GM18868 (cell line): Measurements from ENCODE around the gene ZNF473.
"Not testable (repeated sequence)": the region's sequence is repeated elsewhere in the genome, so short reads cannot be mapped to it uniquely, and the experiment has no call there.

Source experiments
- ATAC-seq: cut with Tn5 transposase; IDR thresholded peaks from one replicate; pipeline ENCODE4 v1.9.1; 2021; ENCODE audit warnings: mild to moderate bottlenecking, moderate library complexity; ENCODE audit not compliant: unreplicated experiment

ZNF473 gene

DNA sequence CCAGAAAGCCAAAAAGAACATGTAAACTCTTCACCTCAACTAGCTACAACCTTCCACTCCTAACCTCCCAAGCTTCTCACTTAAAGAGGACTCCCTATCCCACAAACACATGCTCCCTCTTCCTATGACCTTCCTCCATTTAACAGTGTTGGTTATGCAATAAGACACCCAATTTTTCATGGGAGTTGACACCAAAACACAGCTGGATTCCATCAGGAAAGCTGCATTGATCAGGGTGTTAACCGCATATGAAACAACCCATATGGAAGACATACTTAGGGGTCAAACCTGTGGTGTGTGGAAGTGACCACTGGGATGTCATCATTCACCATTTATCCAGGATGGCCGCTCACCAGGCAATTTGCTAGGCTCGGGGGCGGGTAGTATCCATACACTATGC lies 21.9 kb downstream of the ZNF473 start:
- ATAC-seq: no peak

DNA sequence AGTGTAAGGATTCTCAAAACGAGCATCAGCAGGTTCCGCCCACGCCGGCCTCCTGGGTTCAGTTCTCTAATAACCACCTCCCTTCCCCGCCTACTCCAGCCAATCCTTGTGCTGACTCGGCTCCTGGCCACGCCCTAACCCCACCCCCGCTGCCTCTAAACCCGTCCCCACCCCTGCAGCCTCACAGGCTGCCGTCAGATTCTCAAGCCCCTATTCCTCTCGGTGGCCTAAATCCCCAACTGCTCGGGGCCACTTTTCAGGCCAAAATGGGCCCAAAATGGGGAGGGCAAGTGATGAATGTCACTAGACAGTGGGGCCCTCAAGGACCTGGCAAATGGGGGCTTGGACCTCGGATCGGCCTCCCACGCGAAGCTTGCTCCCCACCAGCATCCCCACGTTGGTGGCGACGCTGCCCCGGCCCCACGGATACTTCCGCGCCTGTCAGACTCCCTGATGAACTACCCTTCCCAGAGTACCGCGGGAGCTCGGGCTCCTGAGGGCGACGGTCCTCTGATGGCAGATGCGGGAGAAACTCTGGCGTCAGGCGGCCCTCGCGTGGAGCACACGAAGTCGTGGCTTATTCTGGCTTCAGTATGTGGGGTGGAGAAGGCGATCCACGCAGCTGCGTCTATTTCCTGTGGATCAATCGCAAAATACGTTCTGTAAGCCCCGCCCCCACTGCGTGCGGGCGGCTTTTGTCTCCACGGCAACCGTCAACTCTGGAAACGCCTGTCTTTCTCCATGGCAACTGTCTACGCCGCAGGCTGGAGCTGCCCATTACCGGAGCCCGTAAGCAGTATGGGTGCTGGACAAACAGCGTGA lies 24.8 kb downstream of the ZNF473 start:
- ATAC-seq: no peak

DNA sequence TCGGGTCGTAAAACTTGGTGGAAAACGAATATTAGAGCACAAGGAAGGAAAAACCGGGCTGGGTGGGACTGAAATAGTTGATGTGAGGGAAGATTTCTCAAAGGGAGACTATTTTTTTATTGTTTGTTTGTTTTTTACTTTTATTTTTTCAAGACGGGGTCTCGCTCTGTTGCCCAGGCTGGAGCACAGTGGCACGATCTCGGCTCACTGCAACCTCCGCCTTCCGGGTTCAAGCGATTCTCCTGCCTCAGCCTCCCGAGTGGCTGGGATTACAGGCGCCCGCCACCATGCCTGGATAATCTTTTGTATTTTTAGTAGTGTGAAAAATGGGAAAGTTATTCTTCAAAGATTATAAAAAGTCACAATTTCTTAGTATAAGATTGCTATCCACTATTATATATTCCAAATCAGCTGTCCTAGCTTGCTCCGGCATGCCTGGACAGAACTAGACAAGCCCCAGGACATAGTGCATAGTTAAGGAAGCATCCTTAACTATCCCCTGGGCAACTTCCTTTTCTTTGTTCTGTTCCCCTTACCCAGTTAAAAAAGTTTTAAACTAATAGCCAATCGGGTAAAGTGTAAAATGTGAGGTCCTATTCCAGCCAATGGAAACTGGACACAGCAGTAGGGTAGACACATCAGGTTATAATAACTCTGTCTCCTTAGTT lies 25.6 kb downstream of the ZNF473 start:
- not testable (repeated sequence) for ATAC-seq

DNA sequence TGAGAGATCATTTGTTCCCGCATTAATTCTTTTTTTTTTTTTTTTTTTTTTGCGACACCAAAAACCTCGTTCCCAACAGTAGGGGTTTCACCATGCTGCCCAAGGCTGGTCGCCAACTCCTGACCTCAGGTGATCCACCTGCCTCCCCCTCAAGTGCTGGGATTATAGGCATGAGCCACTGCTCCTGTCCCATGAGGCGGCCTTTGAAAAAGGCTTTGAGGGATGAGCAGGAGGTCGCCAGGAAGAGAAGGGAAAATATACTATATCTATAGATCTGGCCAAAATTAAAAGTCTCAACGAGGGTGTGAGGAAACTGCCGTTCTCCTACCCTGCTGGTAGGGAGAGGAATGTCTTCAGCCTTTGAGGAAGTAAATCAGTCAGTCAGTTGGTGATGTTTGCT lies 26.2 kb downstream of the ZNF473 start:
- no peak for ATAC-seq

- no peak for ATAC-seq
Observed at GRCh38 chr19:50053119-50053518, 27.3 kb downstream of the ZNF473 start.

DNA sequence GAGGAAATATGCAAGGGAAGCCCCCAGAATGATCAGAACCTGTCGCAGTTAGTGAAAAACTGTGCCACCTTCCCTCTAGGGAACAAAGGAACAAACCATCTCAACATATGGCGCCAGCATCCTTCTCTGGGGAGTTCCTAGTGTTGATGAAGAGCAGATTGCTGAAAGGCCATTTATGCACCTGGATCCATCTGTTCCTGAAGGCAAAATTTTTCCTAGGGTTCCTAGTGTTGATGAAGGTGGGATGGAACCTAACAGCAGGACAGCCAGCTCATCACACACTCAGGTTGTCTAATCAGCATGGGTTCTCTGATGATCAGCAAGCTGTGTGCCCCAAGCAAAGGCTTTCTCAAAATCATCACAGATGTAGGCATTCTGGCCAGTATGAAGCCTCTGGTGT lies 32.6 kb downstream of the ZNF473 start:
- ATAC-seq: no peak

DNA sequence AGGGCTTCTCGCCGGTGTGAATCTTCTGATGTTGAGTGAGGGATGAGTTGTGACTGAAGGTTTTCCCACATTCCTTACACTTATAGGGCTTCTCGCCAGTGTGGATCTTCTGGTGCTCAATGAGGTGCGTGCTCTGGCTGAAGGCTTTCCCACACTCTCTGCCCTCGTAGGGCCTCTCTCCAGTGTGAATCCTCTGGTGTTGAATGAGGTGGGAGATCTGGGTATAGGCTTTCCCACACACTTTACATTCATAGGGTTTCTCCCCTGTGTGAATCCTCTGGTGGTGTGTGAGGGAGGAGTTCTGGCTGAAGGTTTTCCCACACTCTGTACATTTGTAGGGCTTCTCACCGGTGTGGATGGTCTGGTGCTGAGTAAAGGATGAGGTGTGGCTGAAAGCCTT lies 33.2 kb downstream of the ZNF473 start:
- ATAC-seq: no peak

DNA sequence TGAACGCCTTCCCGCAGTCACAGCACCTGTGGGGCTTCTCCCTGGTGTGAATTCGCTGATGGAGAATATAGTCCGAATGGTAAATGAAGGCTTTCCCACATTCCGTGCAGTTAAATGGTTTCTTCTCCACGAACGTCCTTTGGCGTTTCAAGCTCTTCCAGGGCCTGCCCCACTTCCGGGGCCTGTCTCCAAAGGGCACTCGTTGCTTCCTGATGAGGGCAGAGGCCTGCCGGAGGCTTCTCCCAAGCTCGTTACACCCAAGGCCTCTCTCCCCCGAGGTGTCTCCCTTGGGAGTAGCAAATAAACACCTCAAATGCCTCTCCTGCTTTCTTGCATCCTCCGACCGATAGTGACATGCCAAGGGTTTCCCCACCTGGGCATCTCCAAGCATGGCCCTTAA lies 34.3 kb downstream of the ZNF473 start:
- ATAC-seq: no peak

GRCh38 chr19:50061650-50062049 lies 35.8 kb downstream of the ZNF473 start:
- no peak for ATAC-seq

DNA sequence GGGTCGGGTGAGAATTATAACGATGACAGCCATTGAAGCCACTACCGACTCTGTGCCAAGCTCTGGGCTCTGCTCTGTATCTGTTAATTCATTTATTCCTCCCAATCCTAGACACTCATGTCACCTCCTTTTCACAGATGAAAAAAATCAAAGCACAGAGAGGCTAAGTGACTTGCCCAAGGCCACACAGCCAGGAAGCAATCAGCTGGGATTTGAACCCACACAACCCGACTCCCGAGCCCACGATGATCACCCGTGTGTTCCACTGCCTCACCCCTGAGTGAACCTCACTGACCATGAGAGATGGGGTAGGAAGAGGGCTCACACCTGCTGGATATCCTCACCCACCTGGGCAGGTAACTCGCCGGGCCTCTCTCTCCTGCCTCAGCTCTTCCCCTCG lies 40.1 kb downstream of the ZNF473 start:
- ATAC-seq: no peak

DNA sequence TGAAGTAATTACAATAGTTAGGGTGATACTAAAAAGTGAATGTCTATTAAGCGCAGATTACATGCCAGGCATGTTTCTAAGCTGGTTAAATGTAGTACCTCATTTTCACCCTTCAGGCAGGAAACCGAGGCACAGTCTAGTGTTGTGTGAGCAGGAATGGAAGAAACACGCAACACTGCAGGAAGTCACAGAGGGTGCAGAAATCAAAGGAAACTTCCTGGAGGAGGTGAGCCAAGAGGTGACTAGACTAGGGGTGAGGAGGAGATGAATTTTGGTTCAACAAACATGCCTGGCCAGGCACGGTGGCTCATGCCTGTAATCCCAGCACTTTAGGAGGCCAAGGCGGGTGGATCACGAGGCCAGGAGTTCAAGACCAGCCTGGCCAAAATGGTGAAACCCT lies 41.8 kb downstream of the ZNF473 start:
- no peak for ATAC-seq

DNA sequence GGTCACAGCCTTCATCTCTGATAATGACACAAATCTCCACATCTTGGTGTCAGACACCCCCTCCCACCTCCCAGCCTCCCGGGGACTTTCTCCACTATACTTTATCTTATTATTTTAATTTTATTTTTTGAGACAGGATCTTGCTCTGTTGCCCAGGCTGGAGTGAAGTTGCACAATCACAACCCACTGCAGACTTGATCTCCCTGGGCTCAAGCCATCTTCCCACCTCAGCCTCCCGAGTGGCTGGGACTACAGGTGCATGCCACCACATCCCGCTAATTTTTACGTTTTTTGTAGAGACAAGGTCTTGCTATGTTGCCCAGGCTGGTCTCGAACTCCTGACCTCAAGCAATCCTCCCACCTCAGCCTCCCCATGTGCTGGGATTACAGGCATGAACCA lies 42.6 kb downstream of the ZNF473 start:
- not testable (repeated sequence) for ATAC-seq

DNA sequence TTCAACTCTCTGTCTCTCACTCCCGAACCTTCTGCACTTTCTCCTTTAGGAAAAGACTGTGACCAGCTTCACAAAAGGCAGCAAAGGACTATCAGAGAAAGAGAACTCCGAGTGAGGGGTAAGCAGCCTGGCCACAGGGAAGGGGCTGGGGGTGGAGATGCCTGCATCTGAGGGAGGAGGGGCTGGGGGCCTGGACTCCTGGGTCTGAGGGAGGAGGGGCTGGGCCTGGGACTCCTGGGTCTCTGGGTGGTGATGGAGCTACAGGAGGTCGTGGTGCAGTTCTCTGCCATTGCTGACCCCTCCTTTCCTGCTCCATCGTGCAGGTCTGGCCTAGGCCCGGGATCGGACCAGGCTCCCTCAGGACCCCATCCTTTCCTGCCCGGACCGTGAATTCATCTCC lies 49.3 kb downstream of the ZNF473 start:
- ATAC-seq: not testable (repeated sequence)

- ATAC-seq: not testable (repeated sequence)
Observed at GRCh38 chr19:50075644-50076372, 50.0 kb downstream of the ZNF473 start.

DNA sequence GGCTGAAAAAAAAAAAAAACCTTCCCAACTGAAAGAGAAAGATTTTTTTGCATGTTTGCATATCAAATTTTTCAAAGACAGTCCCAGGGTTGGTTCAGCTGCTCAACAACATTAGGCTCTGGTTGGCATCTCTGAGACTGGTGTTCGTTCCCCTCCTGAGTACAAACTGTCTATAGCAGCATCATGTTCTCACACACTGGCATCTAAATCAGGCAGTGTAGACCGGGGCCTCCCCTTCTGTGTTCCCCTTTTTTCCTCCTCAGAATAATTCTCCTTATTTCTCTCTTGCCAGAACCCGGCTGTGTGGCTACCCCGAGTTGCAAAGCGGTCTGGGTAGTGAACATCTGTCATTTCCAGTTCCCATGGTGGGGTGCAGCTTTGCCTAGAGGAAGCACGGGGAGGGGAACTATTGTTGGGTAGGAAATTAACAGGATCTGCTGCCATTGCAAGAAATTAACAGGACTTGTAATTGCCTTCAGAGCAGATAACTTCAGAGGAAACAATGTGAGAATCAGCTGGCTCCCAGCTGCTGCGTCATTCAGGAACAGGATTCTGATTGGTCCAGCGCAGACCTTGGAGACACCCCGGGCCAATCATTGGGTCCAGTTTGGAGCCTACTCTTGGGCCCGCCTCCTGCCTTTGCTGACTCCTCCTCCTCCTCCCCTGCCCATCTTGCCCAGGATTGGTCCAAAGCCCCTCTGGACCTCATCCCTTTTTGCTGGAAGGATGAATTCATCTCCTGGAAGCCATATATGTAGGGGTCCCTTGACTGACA lies 51.0 kb downstream of the ZNF473 start:
- ATAC-seq: not testable (repeated sequence)

DNA sequence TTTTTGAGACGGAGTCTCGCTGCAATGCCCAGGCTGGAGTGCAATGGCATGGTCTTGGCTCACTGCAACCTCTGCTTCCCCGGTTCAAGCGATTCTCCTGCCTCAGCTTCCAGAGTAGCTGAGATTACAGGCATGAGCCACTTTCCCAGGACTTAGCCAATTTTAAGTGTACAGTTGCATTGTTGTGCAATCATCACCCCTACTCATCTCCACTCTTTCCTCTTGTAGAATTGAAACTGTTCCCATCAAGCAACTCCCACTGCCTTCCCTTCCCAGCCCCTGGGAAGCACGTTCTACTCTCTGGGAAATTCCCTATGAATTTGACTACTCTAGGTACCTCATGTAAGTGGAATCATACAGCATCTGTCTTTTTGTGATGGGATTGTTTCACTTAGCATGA lies 53.2 kb downstream of the ZNF473 start:
- not testable (repeated sequence) for ATAC-seq

DNA sequence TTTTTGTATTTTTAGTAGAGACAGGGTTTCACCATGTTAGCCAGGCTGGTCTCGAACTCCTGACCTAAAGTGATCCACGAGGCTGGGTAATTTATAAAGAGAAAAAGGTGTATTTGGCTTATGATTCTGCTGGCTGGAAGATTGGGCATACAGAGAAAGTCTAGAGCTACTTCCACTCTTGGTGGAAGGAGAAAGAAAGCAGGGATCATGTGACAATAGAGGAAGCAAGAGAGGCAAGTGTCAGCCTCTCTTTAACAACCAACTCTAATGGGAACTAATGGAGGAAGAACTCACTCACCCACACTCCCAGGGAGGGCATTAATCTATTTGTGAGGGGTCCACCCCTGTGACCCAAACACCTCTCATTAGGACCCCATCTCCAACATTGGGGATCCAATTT lies 58.6 kb downstream of the ZNF473 start:
- not testable (repeated sequence) for ATAC-seq

DNA sequence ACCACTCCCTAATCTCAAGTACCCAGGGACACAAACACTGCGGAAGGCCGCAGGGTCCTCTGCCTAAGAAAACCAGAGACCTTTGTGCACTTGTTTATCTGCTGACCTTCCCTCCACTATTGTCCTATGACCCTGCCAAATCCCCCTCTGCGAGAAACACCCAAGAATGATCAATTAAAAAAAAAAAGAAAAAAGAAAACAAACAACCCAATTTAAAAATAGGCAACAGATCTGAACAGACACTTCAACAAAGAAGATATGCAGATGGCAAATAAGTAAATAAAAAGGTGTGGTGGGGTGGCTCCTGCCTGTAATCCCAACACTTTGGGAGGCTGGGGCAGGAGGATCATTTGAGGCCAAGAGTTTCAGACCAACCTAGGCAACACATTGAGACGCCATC lies 61.3 kb downstream of the ZNF473 start:
- not testable (repeated sequence) for ATAC-seq

GRCh38 chr19:50090706-50091105 lies 64.9 kb downstream of the ZNF473 start:
- not testable (repeated sequence) for ATAC-seq

GRCh38 chr19:50091786-50092185 lies 66.0 kb downstream of the ZNF473 start:
- ATAC-seq: not testable (repeated sequence)

DNA sequence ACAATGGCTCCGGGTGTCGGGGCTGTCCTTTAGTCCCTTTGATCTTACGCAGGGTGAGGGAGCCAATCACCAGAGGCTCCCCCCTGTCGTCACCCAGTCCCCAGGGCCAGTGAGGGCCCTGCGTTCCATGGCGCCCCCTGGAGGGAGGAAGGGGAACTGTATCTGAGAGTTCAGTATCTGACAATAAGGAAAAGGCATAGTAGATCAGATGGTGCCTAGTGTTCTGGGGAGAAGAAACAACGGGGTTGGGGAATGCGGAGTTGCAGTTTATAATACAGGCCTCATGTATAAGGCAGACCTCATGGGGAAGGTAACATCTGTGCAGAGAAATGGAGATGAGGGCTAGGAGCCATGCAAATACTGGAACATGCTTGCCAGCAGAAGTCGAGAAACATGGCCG lies 66.8 kb downstream of the ZNF473 start:
- not testable (repeated sequence) for ATAC-seq
